Stimulated activated CD4-positive, alpha-beta T cell treated with anti-CD3 and anti-CD28 coated beads, Interleukin-4, amount 100 ng/mL, for 24 hours (primary cell): Measurements from ENCODE around the gene KCNAB3.

Experiments
- DNase-seq: peaks from one replicate; pipeline ENCODE4 v3.0.0-alpha.2; 2020

The KCNAB3 gene

GRCh38 chr17:7897090-7897489 lies 32.6 kb downstream of the KCNAB3 start:
- no peak for DNase-seq

- no peak for DNase-seq
Observed at GRCh38 chr17:7894866-7895265, 34.8 kb downstream of the KCNAB3 start.

- DNase-seq = no peak
Observed at GRCh38 chr17:7894226-7894625, 35.4 kb downstream of the KCNAB3 start.

- no peak for DNase-seq
Observed at GRCh38 chr17:7893187-7893880, 36.3 kb downstream of the KCNAB3 start.

- peak; percentile 35 for DNase-seq
Observed at GRCh38 chr17:7889166-7889955, 40.3 kb downstream of the KCNAB3 start.

- peak; percentile 61 for DNase-seq
Observed at GRCh38 chr17:7888184-7888920, 41.3 kb downstream of the KCNAB3 start, which contains the start of gene CHD3. Gene CHD3, plus strand, starts transcription at chr17:7888789. Its CDS starts 212 bp downstream, at chr17:7889001.

GRCh38 chr17:7887482-7888183 lies 42.0 kb downstream of the KCNAB3 start:
- DNase-seq = peak; percentile 92

- DNase-seq = no peak
Observed at GRCh38 chr17:7887038-7887481, 42.6 kb downstream of the KCNAB3 start.

- DNase-seq = peak; percentile 61
Observed at GRCh38 chr17:7886227-7887037, 43.2 kb downstream of the KCNAB3 start.

GRCh38 chr17:7885367-7886226 lies 44.1 kb downstream of the KCNAB3 start:
- DNase-seq = peak; percentile 35

- peak; percentile 27 for DNase-seq
Observed at GRCh38 chr17:7884581-7885366, 44.9 kb downstream of the KCNAB3 start.

GRCh38 chr17:7883781-7884386 lies 45.8 kb downstream of the KCNAB3 start:
- DNase-seq = peak; percentile 42

GRCh38 chr17:7882629-7883028 lies 47.0 kb downstream of the KCNAB3 start:
- DNase-seq = no peak

GRCh38 chr17:7882068-7882467 lies 47.6 kb downstream of the KCNAB3 start:
- DNase-seq = no peak

GRCh38 chr17:7881276-7882054 lies 48.2 kb downstream of the KCNAB3 start:
- no peak for DNase-seq

GRCh38 chr17:7880076-7880868 lies 49.4 kb downstream of the KCNAB3 start:
- no peak for DNase-seq

- no peak for DNase-seq
Observed at GRCh38 chr17:7878234-7878633, 51.4 kb downstream of the KCNAB3 start.
